WERI-Rb-1 (cell line): Measurements from ENCODE around the gene DOP1B.

ENCODE experiments used
- DNase-seq: peaks from one replicate; pipeline ENCODE4 v3.0.0-alpha.2; 2020
- H3K27ac ChIP-seq: fragments of 250-450 bp; sonication (Bioruptor Pico); 2 replicates; pipeline ENCODE4 v1.5.1; 2020; ENCODE audit warnings: mild to moderate bottlenecking, moderate library complexity
- H3K27me3 ChIP-seq: fragments of 250-450 bp; sonication (Bioruptor Pico); 2 replicates; pipeline ENCODE4 v1.5.1; 2021; ENCODE audit warnings: mild to moderate bottlenecking, low read depth, moderate library complexity; ENCODE audit not compliant: insufficient read depth, severe bottlenecking
- H3K36me3 ChIP-seq: fragments of 250-450 bp; sonication (Bioruptor Pico); 2 replicates; pipeline ENCODE4 v1.5.1; 2020; ENCODE audit warnings: mild to moderate bottlenecking, moderate library complexity
- H3K4me3 ChIP-seq: 2 replicates; pipeline ENCODE4 v1.5.1; 2011; ENCODE audit warnings: low read depth, mild to moderate bottlenecking, control low read depth, low read length
- H3K9me3 ChIP-seq: fragments of 250-450 bp; sonication (Bioruptor Pico); 2 replicates; pipeline ENCODE4 v1.5.1; 2021; ENCODE audit warnings: mild to moderate bottlenecking, moderate library complexity; ENCODE audit not compliant: severe bottlenecking
- TF ChIP-seq, protein P1 (sequence below): IDR thresholded peaks from 2 replicates; pipeline ENCODE4 v1.5.1; 2011; ENCODE audit warnings: low read depth, mild to moderate bottlenecking, control low read depth, inconsistent platforms, low read length

The DOP1B gene

DNA sequence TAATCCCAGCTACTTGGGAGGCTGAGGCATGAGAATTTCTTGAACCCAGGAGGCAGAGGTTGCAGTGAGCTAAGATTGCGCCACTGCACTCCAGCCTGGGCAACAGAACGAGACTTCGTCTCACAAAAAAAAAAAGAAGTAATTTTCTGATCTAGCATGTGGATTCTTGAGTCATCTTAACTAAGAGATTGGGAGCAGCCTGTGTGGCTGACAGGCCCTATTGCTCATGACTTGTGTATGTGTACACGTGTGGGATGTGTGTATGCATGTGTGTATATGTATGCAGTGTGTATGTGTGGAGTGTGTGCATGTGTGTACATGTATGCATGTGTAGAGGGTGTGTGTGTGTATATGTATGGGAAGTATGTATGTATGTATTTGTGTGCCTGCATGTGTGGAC lies 29.5 kb downstream of the DOP1B start:
- TF ChIP-seq, protein P1, sequence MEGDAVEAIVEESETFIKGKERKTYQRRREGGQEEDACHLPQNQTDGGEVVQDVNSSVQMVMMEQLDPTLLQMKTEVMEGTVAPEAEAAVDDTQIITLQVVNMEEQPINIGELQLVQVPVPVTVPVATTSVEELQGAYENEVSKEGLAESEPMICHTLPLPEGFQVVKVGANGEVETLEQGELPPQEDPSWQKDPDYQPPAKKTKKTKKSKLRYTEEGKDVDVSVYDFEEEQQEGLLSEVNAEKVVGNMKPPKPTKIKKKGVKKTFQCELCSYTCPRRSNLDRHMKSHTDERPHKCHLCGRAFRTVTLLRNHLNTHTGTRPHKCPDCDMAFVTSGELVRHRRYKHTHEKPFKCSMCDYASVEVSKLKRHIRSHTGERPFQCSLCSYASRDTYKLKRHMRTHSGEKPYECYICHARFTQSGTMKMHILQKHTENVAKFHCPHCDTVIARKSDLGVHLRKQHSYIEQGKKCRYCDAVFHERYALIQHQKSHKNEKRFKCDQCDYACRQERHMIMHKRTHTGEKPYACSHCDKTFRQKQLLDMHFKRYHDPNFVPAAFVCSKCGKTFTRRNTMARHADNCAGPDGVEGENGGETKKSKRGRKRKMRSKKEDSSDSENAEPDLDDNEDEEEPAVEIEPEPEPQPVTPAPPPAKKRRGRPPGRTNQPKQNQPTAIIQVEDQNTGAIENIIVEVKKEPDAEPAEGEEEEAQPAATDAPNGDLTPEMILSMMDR, result no peak
- H3K36me3 ChIP-seq, result peaks cover 14% of the 10 kb centered on the region
- no peak for DNase-seq
- no peak overlapping the region for H3K4me3 ChIP-seq
- no peak overlapping the region for H3K27ac ChIP-seq
- no peaks in the 10 kb centered on the region for H3K27me3 ChIP-seq
- peaks cover under 1% of the 10 kb centered on the region for H3K9me3 ChIP-seq

DNA sequence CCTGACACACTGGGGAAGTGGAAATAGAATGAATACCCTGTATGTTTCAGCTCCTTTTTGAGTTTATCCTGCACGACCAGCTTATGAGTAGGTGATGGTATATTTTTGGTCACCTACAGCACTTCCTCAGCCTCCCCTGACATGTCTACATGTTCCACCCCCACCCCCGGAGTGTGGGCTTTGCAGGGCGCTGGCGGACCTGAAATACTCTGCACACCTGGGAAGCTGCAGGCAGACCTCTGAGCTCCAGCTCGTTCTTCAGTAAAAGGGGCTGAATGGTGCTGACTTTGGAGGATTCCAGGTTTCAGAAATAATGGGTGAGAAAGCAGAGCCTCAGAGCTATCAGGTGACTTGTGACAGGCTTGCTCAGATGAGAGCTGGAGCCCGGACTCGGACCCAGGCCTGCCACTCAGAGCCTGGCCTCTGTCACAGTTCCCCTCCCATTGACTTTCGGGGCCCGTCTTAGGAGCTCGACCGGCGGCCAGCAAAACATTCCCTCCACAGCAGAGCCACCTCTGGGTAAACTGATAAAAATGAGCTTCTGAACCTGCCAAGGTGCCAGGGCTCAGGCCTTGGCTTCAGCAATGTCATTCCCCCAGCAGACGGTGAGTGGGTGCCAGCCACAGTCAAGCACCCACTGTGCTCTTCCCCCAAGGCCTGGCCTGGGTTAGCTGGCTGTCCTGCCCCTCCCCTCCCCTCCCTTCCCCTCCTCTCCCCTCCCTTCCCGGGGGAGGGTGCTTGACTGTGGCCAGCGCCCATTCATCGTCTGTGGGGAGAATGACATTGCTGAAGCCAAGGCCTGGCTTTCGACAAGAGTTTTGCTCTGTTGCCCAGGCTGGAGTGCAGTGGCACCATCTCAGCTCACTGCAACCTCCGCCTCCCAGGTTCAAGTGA lies 30.1 kb downstream of the DOP1B start:
- no peak for DNase-seq
- H3K27me3 ChIP-seq, result no peaks in the 10 kb centered on the region
- H3K4me3 ChIP-seq, result no peak overlapping the region
- H3K36me3 ChIP-seq, result peaks cover 14% of the 10 kb centered on the region
- H3K9me3 ChIP-seq, result no peaks in the 10 kb centered on the region
- H3K27ac ChIP-seq, result no peak overlapping the region
- TF ChIP-seq, protein P1, result no peak

DNA sequence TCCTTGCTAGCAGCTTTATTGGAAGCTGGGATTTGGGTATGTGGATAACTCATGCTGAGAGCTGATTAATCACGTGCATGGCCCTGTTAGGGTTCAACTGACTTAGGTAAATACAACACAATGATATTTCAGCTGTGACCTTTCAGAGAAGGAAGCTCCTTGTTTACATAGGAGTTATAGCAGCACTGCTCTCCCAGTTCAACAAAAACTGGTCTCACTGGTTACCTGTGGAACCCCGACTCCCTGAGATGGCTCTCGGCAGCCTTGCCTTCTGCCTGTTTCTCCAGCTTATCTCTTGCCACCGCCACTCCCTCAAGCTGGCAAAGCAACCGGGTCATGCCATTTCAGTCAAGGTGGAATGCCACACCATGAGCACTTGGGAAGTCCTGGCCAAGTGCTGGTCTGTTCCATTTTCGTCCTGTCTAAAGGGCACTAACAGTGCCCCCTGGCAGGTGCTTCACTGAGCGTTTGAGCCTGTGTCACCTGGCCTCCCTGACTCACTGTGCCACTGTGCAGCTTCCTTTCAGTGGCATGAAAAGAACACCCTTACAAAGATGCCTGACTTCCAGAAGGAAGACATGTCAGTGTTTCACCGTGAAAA lies 31.6 kb downstream of the DOP1B start:
- H3K27ac ChIP-seq, result no peak overlapping the region
- TF ChIP-seq, protein P1, result peak; percentile 36; the same call in 1 of the 2 replicates
- DNase-seq, result no peak

DNA sequence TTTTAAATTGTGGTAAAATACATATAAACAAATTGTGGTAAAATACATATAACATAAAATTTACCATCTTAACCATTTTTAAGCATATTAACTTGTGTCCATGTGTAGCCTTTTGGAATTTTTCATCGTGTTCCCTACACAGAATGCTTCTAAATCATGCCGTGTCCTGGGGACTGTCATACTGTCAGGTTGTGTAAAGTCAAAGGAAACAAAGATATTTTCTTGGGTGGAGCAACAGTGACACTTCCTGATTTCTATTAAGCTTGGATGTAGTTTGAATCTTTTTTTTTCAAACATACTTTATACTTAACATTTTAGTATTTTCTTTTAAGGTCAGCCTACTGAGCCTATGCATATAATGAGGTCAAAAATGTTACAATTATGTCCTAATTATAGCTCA lies 32.3 kb downstream of the DOP1B start:
- H3K9me3 ChIP-seq, result no peaks in the 10 kb centered on the region
- H3K4me3 ChIP-seq, result no peak overlapping the region
- no peaks in the 10 kb centered on the region for H3K27me3 ChIP-seq
- TF ChIP-seq, protein P1, result no peak
- H3K36me3 ChIP-seq, result peaks cover 11% of the 10 kb centered on the region
- no peak for DNase-seq
- no peak overlapping the region for H3K27ac ChIP-seq

More for the DNA sequence above, 31.6 kb downstream of the DOP1B start:
- Histone ChIP-seq H3K27me3 (no peaks in the 10 kb centered on the region), H3K36me3 (peaks cover 11% of the 10 kb centered on the region), H3K4me3 (no peak overlapping the region), H3K9me3 (no peaks in the 10 kb centered on the region)

DNA sequence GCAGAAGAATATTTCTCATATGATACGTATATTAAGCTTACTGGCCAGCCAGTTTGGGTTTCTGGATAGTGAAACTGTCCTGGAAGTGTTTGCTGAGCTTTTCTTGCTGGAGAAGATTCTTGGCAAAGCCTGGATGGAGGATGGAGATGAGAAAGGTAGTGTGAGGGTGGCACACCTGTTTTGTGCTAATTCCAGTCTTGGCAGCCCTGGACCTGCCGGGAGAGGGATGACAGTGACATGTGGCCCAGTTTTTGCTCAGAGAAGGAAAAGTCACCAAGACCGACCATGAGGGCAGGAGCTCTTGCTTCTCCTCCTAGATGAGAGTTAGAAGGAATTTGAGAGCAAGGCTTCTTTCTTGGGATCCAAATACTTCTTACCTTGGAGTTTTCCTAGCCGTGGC lies 34.1 kb downstream of the DOP1B start:
- no peak for DNase-seq
- Histone ChIP-seq H3K27ac (no peak overlapping the region), H3K36me3 (no peaks in the 10 kb centered on the region; the same call in 1 of the 2 replicates), H3K9me3 (no peaks in the 10 kb centered on the region), H3K27me3 (no peaks in the 10 kb centered on the region), H3K4me3 (no peak overlapping the region)
- TF ChIP-seq, protein P1, result no peak
